Endothelial cell of umbilical vein (primary cell): ENCODE measurements around the gene RGPD3. TPM values are rescaled to one million over a fixed set of nuclear protein-coding genes. Genes with fewer than 3 reads are reported as not detected.
"Not testable (repeated sequence)": the region's sequence is repeated elsewhere in the genome, so short reads cannot be mapped to it uniquely, and the experiment has no call there.

Source experiments
- BruUV-seq: library from RNA; stranded (reverse); fragments of 400-500 nt; replicated peaks from 2 replicates; lab custom pipeline; 2021; lab: Mats Ljungman, UMichigan
- CTCF ChIA-PET: fragments of 300-600, 350-600 bp; sonication (Branson Sonifier 250); formaldehyde crosslinking; loops from one replicate; lab custom pipeline; 2021; ENCODE audit warnings: antibody characterized with exemption, inconsistent platforms; lab: Charles Lee
- POLR2A ChIA-PET: fragments of 300-600, 350-600 bp; sonication (Branson Sonifier 250); formaldehyde crosslinking; loops from one replicate; lab custom pipeline; 2021; ENCODE audit warnings: antibody characterized with exemption, inconsistent platforms; lab: Charles Lee
- DNase-seq: peaks from one replicate; pipeline ENCODE4 v3.0.0-alpha.2; 2011; ENCODE audit warnings: low read depth, low spot score
- FAIRE-seq: peaks from 2 replicates; lab custom pipeline; 2011; peaks lifted over from hg19 to GRCh38; lab: Jason Lieb, UNC
- H2AFZ ChIP-seq: 2 replicates; pipeline ENCODE4 v1.6.0; 2012; ENCODE audit warnings: low read depth, low read length, control low read depth, inconsistent platforms
- H3K27ac ChIP-seq: 2 replicates; pipeline ENCODE4 v1.5.1; 2011; ENCODE audit warnings: low read depth, mild to moderate bottlenecking, control low read depth, low read length, moderate library complexity; ENCODE audit not compliant: insufficient read depth
- H3K27me3 ChIP-seq, 2 experiments: 2 replicates each; pipeline versions ENCODE4 v1.6.0 to v1.6.1; 2011; ENCODE audit warnings: low read length in 2 of 2, mixed read lengths in 1 of 2; ENCODE audit not compliant: control insufficient read depth in 2 of 2, insufficient read depth in 2 of 2
- H3K36me3 ChIP-seq, 2 experiments: 2 replicates in 1 of 2; 3 replicates in 1 of 2; pipeline ENCODE4 v1.5.1; 2011; ENCODE audit warnings: low read length in 2 of 2, mild to moderate bottlenecking in 1 of 2, moderate library complexity in 1 of 2; ENCODE audit not compliant: control insufficient read depth in 2 of 2, insufficient read depth in 2 of 2; ENCODE audit errors: extremely low read depth in 1 of 2
- H3K4me1 ChIP-seq: 3 replicates; pipeline ENCODE4 v1.5.1; 2011; ENCODE audit warnings: mild to moderate bottlenecking, low read length; ENCODE audit not compliant: control insufficient read depth, insufficient read depth; ENCODE audit errors: extremely low read depth
- H3K4me2 ChIP-seq: 2 replicates; pipeline ENCODE4 v1.6.1; 2011; ENCODE audit warnings: low read length, control low read depth, mixed read lengths; ENCODE audit not compliant: insufficient read depth
- H3K4me3 ChIP-seq, 3 experiments: fragments of 200-600 bp in 1 of 3; sonication (generic), shearing (Covaris generic) in 1 of 3; replicated peaks in 1 of 3; 2 replicates each; pipeline ENCODE4 v1.5.1; 2011 to 2016; ENCODE audit warnings: control low read depth in 3 of 3, low read length in 3 of 3, mild to moderate bottlenecking in 2 of 3, inconsistent platforms in 1 of 3, low read depth in 1 of 3, moderate library complexity in 1 of 3; ENCODE audit not compliant: insufficient read depth in 1 of 3
- H3K79me2 ChIP-seq: 2 replicates; pipeline ENCODE4 v1.6.0; 2012; ENCODE audit warnings: low read length, inconsistent platforms; ENCODE audit not compliant: control insufficient read depth, insufficient read depth
- H3K9ac ChIP-seq: replicated peaks from 2 replicates; pipeline ENCODE3; 2011; ENCODE audit warnings: low read length, control low read depth; ENCODE audit not compliant: insufficient read depth; ENCODE audit errors: extremely low read depth
- H3K9me1 ChIP-seq: replicated peaks from 3 replicates; pipeline ENCODE4 v1.6.0; 2011; ENCODE audit warnings: mild to moderate bottlenecking, low read length; ENCODE audit not compliant: control insufficient read depth, insufficient read depth; ENCODE audit errors: extremely low read depth
- H3K9me3 ChIP-seq: replicated peaks from 2 replicates; pipeline ENCODE4 v1.5.1; 2012; ENCODE audit warnings: low read length, inconsistent platforms; ENCODE audit not compliant: control insufficient read depth, insufficient read depth
- H4K20me1 ChIP-seq: replicated peaks from 2 replicates; pipeline ENCODE3; 2011; ENCODE audit warnings: mild to moderate bottlenecking, low read length; ENCODE audit not compliant: control insufficient read depth, insufficient read depth; ENCODE audit errors: extremely low read depth
- dilution Hi-C: fragments of 300-500 bp; cut with MboI; formaldehyde crosslinking; loops from one replicate; pipeline ENCODE4 v1.15.0; 2019; ENCODE audit warnings: low sequenced_read_pairs; ENCODE audit not compliant: extremely low pct_ligation_motif_present
- intact Hi-C: fragments of 100-400 bp; cut with micrococcal nuclease; formaldehyde crosslinking; loops from one replicate; pipeline ENCODE4 v1.10.0; 2022
- polyA plus RNA-seq, 4 experiments: library from polyadenylated mRNA; depleted of rRNA in 3 of 4; stranded (reverse) in 3 of 4; unstranded in 1 of 4; fragments of >200 nt; gene quantifications; 2 replicates each; pipeline versions ENCODE4 v1.2.1 to v1.2.3, GENCODE V29; 2011 to 2012; ENCODE audit warnings: missing spikeins in 1 of 4
- total RNA-seq: library from RNA; stranded (reverse); gene quantifications from 2 replicates; pipeline ENCODE4 v1.2.3, GENCODE V29; 2021

The RGPD3 gene
- total and polyA plus RNA-seq, 2 donors (not counting 3 experiments of a cell fraction or from before 2014, with no cell fraction given): 0.04 TPM; not detected in 1

DNA sequence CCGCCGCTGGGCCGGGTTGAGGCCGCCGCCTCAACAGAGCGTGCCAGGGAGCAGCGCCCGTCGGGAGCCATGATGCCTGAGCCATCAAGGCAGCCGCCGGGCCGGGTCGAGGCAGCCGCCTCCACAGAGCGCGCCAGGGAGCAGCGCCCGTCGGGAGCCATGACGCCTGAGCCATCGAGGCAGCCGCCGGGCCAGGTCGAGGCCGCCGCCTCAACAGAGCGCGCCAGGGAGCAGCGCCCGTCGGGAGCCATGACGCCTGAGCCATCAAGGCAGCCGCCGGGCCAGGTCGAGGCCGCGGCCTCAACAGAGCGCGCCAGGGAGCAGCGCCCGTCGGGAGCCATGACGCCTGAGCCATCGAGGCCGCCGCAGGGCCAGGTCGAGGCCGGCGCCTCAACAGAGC is 697 bp downstream of the RGPD3 start:
- H2AFZ ChIP-seq, H4K20me1 ChIP-seq, DNase-seq, H3K27me3 ChIP-seq, H3K9ac ChIP-seq, H3K27ac ChIP-seq, H3K79me2 ChIP-seq, BruUV-seq, H3K4me1 ChIP-seq, H3K9me1 ChIP-seq, intact Hi-C loops, dilution Hi-C loops, H3K4me3 ChIP-seq, FAIRE-seq, H3K36me3 ChIP-seq, POLR2A ChIA-PET, H3K9me3 ChIP-seq, CTCF ChIA-PET, H3K4me2 ChIP-seq: not testable (repeated sequence)

DNA sequence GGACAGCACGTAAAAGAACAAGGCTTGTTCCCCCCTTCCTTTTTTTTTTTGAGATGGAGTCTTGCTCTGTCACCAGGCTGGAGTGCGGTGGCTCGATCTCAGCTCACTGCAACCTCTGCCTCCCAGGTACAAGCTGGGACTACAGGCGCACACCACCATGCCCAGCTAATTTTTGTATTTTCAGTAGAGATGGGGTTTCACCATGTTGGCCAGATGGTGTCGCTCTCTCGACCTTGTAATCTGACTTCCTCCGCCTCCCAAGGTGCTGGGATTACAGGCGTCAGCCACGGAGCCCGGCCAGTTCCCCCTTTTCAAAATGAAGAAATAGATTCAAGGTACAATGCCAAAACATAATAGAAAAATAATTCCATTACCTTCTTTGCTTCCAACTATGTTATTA is 6.3 kb downstream of the RGPD3 start:
- H3K4me2 ChIP-seq, POLR2A ChIA-PET, H3K36me3 ChIP-seq, H3K4me1 ChIP-seq, CTCF ChIA-PET, dilution Hi-C loops, BruUV-seq, intact Hi-C loops, H3K9me3 ChIP-seq, H3K9ac ChIP-seq, H3K79me2 ChIP-seq, H3K4me3 ChIP-seq, H3K27me3 ChIP-seq, DNase-seq, H3K27ac ChIP-seq, FAIRE-seq, H4K20me1 ChIP-seq, H2AFZ ChIP-seq, H3K9me1 ChIP-seq: not testable (repeated sequence)

DNA sequence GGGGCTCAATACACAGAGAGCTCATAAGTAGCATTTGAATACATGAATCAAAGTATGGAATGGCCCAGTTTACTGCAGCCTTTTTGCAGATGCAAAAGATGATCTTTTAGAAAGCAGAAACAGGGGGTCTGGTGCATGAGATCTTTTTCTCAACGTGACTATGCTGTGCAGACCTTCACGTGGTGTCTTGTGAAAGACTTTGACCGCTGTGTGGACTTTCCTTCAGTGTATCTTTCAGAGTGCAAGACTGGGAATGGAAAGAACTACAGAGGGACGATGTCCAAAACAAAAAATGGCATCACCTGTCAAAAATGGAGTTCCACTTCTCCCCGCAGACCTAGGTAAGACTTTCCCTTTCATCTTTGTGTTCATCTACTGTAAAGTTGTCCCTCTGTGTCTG is 77.5 kb downstream of the RGPD3 start:
- H4K20me1 ChIP-seq, H3K4me1 ChIP-seq, FAIRE-seq, H3K27me3 ChIP-seq, POLR2A ChIA-PET, BruUV-seq, H3K9ac ChIP-seq, H3K4me2 ChIP-seq, H3K4me3 ChIP-seq, DNase-seq, intact Hi-C loops, H3K36me3 ChIP-seq, H3K27ac ChIP-seq, H3K9me3 ChIP-seq, dilution Hi-C loops, H3K79me2 ChIP-seq, H2AFZ ChIP-seq, H3K9me1 ChIP-seq, CTCF ChIA-PET: not testable (repeated sequence)

DNA sequence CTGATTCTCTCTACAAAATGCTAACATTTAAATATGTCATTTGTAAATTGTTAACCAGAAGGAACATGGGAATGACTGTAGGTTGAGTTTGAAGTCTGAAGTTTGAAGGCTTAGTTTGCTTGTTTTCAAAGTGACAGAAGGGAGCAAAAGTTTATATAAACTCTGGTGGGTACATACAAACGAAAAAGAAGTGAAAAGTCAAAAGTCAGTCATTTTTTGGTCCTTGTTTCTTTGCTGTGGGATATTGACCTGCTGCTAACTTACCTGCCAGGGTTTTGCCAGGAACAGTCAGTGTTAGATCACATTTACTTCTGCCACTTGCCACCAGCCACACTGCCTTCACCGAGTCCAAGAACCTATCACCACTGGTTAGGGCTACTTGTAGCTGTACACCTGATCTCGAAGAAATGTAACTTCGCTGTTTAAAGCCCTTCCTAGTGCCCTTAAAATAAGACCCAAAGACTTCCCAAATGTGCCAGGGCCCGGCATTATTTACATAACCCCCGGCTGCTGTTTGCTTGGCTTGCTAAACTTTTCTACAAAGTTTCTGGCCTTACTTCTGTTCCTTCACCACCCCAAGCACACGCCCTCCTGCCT is 79.3 kb downstream of the RGPD3 start:
- H3K27me3 ChIP-seq, H3K27ac ChIP-seq, FAIRE-seq, H4K20me1 ChIP-seq, H3K4me2 ChIP-seq, DNase-seq, dilution Hi-C loops, H2AFZ ChIP-seq, H3K4me3 ChIP-seq, intact Hi-C loops, H3K79me2 ChIP-seq, BruUV-seq, CTCF ChIA-PET, H3K9me1 ChIP-seq, H3K36me3 ChIP-seq, H3K4me1 ChIP-seq, H3K9me3 ChIP-seq, H3K9ac ChIP-seq, POLR2A ChIA-PET: not testable (repeated sequence)
